ENCODE data around the gene PTPRJ. TPM values are rescaled to one million over a fixed set of nuclear protein-coding genes. Genes with fewer than 3 reads are reported as not detected.
A peak's percentile ranks its signal among the peaks of the same experiment; 100 is the strongest.

PTPRJ gene
- total and polyA plus RNA-seq, 2 of the 13 experiments (the other 11 are each of a cell fraction or from before 2014, with no cell fraction given), result 1.0 to 1.2 TPM

GRCh38 chr11:48013269-48013901, 33.0 kb downstream of the PTPRJ start (continued):
- TF ChIP-seq ZNF407 (CRISPR knock-in tag; IDR thresholded peaks at IDR 0.05; ENCODE audit: not compliant biosample characterization) (no peak), KIAA2018 (CRISPR knock-in tag; IDR thresholded peaks at IDR 0.05; ENCODE audit: borderline replicate concordance) (no peak), SKIL (CRISPR knock-in tag; IDR thresholded peaks at IDR 0.05; ENCODE audit: borderline replicate concordance) (no peak), ZNF263 (CRISPR knock-in tag; IDR thresholded peaks at IDR 0.05) (peak; percentile 50; the same call in 1 of the 2 replicates), GABPA (IDR thresholded peaks at IDR 0.05; ENCODE audit: low read depth, low read length) (peak; percentile 39; the same call in 1 of the 2 replicates), GABPA (CRISPR knock-in tag; IDR thresholded peaks at IDR 0.05; ENCODE audit: low read depth) (peak; percentile 89), RXRB (CRISPR knock-in tag; IDR thresholded peaks at IDR 0.05; ENCODE audit: borderline replicate concordance) (0 out of 2 replicates have a peak, but pooled peaks have one; percentile 21), RBFOX2 (IDR thresholded peaks at IDR 0.05; ENCODE audit: low read depth, low read length) (no peak), ZFX (CRISPR knock-in tag; IDR thresholded peaks at IDR 0.05; ENCODE audit: low read depth) (0 out of 2 replicates have a peak, but pooled peaks have one; percentile 25)
